NCI-H2227 (cell line): ENCODE measurements around the gene HDAC4.

Source experiments
- DNase-seq: peaks from one replicate; lab custom pipeline; 2025; ENCODE audit not compliant: unreplicated experiment; lab: John Stamatoyannopoulos, UW

The HDAC4 gene

DNA sequence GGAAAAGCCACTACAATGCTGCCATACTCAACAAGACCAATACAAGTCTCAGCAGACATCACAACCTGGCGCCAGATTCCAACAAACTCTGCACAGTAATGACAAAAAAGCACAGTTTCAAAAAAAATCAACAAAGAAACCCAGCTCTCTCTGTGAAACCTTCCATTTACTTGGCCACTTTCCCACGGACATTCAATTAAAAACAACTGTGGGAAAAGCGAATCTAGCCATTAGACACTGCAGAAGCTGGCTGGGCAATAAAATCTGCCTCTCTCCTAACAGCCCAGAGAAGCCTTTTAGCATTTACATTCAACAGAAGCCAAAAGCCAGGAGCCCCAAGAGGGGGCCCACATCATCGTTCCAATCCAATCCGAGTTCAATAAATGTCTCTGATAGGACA is 128.9 kb downstream of the HDAC4 start:
- no peak for DNase-seq

DNA sequence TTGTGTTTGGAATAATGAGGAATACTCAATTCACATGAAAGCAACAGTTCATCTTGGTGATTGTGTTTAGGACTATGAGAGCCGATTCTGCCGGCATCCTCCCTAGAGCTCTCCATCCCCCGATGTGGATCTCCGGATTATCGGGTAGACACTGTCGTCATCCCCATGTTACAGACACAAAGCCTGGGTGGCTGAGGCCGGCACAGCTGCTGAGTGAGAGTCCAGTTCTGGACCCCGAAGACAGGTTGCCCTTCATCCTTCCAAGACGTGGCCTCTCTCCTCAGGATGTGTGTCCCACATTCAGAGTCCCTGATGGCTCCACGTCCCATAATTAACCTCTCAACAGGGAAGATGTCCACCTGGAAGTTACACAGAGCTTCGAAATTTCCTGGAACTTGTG is 129.3 kb downstream of the HDAC4 start:
- DNase-seq = no peak

DNA sequence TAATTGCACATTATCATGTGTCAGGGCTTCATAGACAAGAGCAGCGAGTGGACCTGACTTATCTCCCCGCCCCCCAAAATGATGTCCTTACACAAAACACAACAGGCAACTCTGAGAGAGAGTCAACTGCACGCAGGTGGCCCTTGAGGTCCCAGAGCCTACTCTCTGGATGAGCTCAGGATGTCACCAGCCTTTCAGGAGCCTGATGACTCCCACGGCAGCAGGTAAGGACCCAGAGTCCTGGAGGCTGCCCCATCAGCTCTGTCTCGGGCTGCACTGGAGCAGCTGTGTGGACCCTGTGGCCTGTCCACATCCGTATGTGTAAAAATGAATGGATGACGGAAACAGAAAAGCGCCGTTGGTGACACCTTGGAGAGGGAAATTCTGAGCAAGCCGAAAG is 130.9 kb downstream of the HDAC4 start:
- no peak for DNase-seq

DNA sequence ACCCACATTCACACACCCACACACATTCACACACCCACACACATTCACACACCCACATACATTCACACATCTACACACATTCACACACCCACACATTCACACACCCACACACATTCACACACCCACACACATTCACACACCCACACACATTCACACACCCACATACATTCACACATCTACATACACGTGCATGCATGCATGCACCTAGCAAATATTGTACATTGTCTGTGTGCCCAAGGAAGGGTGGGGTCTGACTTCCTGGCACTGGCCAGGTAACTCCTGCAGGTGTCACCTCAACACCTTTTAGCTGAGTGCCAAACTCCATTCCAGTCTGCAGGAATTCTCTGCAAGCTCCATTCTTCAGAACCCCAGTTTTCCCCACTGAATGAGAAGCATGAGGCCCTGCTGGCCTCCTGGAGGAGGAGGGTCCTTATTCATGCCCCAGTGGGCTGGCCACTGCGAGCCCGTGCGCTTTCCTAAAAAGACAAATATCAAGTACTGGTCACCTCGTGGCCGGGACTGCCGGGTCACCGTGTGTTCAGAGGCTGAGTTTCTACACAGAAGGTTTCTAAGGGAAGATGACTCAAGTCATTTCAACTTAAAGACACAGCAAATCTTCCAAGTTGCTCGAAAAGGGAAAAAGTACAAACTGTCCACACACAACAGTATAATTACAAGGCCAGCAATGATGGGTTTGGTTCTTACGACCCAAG is 131.5 kb downstream of the HDAC4 start:
- DNase-seq = no peak

DNA sequence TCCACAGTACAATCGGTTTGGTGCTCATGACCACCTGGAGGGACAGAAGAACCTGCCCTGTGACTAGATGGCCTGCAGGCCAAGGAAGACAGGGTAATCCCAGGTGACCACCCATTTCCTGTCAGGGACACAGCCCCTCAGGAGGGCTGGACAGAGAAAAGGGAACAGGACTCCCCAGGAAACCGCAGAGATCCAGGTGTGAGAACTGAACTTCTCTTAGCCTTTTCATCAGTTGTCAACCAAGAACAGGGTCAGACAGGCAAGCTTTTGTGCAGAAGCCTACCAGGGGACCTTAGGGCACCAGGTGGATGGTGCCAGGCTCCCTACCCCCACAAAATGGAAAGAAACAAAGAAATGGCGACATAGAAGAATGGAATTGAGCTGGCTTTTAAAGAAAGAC is 132.3 kb downstream of the HDAC4 start:
- no peak for DNase-seq

DNA sequence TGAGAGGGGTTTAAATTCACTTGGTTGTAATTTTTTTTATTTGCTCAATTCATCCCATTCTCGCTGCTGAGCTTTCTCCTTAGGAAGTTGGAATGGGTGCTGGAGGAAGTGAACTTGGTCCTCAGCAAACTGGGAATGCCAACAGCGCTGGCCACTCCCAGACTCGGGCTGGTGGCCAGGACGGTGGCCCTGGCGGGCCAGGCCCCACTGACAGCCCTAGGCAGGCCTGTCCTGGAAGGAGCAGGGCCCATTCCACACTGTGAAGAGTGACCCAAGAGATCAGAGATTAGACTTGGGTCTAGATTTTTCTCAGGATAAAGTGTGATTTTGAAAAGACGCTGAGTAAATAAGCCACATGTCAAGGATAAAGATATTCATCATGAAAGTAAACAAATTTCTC is 132.7 kb downstream of the HDAC4 start:
- DNase-seq = no peak

DNA sequence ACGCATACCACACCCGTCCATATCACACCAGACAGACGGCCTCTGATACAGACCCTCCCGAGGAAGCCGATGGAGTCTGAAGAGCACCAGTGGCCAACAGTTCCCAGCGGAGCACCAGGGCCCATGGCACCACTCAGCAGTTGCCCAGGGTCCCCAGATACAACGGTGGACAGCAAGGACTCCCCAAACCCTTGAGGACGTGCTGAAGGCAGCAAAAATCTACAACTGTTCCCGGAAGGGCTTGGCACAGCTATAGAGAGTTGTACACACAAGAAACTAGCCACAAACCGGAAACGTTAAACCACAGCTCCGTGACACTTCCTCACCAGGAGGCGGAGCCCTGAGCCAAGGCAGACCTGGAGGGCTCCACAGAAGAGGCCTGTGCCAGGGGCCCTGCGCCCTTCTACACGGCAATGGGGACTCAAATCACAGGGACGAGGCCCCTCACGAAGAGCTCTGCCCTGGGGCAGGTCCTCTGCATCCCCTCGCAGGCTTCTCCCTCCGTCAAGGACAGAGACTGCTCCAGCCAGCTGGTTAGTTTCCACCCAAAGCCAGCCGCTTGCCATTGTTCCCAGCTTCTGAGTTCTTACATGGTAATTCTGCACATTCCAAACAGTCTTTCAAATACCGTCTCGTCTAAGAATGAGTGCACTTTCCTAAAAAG is 133.4 kb downstream of the HDAC4 start:
- no peak for DNase-seq

DNA sequence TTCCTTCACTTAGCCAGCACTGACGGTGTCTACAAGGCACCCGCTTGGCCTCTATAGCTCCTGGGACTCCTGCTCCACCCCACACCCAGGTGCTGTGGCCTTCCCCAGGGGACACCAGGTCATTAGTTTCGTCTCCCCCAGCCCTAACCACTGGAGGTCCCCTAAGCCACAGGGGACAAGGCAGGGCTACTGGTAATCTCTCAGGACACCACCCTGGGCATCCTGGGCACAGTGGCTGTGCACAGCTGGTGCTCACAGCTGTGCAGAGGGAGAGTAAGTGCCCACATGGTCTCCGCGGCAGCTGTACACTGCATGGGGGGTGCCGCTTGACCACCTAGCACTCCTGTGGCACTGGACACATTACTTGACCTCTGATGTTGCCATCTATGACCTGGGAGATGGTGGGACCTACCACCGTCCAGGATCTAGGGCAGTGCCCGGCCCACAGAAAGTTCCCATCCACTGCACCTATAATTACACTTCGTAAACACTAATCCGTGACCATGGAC is 134.0 kb downstream of the HDAC4 start:
- no peak for DNase-seq

DNA sequence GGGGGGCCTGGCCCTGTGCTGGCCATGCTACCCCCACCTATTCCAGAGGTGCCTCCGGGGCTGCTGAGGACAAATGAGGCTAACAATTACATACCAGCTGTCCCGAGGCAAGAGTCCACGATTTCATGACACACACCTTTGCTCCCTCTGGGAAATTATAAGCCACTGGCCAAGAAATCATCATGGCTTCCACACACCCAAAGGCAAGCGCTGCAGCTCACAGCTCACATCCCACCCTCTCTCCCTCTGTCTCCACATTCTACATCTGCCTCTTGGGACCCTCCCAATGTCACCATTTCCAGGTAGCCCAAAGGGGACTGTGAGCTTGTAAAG is 134.4 kb downstream of the HDAC4 start:
- no peak for DNase-seq

DNA sequence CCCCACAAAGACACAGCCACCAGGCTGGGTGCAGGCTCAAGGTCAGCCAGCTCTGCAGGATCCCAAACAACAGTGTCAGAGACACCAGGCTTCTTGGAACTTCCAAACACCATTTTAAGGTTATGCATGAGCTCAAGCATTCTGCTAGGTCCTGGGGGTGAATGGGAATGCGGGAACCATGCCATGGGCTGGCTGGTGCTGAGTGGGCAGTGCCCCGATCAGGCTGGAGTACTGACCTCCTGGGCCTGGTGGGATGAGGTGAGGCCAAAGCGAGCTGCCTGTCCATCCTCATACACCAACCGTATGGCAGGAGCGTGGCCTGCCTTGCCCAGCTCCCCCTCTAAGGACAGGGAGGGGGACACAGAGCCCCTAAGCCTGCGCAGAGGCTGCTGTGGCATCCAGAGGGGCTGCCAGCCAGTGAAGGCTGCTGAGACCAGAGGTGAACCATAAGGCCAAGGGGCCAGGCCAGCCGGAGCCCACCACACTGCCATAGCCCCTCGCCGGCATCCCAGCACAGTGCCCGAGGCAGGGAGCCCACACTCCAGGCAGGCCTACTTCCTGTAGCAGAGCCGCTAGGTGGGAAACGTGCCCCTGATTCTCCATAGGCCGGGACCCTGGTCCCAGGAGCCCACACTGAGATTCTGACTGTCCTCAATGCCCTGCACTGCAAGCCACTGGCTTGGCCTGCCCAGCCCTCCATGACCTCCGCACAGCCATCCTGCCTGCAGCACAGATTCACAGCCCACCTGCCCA is 135.0 kb downstream of the HDAC4 start:
- DNase-seq = no peak

DNA sequence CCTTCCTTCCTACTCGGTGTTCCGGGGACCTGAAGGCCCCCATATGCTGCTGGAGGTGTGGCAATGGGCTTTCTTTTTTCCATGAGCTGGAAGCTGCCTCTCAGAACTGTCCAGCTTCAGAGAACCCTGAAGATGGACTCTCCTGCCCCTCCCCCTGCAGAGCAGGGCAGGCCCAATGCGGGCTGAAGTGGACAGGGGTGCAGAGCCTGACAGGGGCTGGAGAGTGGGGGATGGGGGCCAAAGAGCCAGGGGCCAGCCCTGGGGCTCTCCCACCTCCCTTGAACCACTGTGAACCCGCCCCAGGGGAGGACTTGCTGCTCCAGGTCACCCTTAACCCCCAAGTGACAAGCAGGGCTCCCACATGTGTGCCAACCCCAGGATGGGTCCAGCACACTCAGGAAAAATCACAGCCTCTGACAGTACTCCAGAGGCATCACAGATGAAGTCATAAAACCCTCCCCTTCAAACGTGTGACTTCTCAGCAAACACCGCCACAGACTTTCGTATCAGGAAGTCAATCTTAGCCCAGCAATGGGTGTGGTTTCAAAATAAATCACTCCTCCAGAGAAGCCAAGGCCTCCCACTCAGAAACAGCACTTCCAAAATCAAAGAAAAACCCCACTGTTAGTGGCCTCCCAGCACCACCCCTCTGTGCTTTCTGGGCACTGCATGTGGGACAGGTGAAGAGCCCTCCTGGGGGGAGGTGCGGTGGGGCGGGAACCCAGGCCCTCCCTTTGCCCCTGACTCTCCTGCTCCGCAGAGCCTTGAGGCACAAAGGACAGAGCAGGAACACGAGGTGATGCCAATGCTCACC is 135.8 kb downstream of the HDAC4 start:
- DNase-seq = no peak

DNA sequence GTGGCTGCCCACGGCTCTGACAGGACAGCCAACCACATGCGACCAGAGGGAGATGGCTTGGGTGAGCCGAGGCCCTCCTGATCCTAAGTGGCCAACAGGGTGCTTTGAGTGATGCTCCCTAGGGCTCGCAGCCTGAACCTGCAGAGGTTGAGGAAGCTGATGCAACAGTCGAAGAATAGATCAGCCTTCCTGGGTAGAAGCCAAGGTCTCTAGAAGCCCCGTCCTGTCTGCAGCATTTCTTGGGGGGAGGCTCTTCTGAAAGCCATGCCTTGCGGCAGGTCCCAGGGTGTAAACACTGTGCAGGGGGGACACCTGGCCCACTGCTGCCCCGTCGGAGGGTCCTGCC is 136.4 kb downstream of the HDAC4 start:
- no peak for DNase-seq

DNA sequence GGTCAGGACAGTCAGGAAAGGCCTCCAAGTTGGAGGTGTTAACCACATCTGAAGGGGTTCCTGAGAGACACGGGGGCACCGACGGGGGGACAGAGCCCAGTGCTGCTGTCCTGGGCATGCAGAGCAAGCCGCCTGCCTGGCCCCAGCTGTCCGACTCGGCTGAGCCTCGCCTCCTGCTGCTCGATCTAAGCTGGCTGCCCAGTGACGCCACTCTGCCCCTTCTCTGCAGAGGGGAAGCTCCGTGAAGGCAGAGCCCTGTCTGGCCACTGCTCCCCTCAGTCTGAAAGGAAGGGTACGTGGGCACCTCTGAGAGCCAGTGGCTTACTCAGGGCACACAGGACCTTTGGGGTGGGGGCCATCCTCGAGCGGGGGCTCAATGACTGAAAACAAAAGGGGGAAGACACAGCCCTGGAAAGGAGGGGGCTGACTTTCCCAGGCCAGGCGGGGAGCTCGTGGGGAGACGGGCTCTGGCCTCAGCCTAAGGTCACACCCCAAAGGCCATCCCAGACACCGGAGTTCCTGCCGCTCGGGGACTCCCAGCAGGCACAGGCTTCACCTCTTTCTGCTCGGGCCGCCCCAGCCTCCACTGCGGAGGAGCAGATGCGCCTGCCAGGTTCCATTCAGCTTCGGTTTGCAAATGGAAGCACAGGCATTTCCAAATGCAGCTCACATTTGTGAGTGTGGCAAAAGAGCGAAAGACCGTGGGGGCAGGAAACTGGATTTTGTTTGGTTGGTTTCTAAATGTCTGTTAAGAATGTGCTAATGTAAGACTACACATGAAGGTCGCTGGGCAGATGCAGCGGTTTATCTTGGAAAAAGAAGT is 136.9 kb downstream of the HDAC4 start:
- DNase-seq = no peak

DNA sequence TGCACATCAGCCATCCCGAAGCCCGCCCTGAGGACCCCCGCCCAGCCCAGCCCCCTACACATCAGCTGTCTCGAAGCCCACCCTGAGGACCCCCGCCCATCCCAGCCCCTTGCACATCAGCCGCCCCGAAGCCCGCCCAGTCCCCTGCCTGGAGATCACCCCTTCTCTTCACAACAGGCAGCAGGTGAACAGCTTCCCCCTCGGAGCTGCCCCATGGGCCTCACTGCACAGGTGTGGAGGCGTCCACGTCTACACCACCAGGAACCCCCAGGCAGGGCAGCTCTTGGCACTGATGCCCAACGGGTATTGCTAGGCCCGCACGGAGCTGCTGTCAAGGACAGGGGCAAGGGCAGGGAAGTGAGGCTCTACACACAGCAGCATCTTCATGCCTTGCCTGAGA is 137.6 kb downstream of the HDAC4 start:
- no peak for DNase-seq

DNA sequence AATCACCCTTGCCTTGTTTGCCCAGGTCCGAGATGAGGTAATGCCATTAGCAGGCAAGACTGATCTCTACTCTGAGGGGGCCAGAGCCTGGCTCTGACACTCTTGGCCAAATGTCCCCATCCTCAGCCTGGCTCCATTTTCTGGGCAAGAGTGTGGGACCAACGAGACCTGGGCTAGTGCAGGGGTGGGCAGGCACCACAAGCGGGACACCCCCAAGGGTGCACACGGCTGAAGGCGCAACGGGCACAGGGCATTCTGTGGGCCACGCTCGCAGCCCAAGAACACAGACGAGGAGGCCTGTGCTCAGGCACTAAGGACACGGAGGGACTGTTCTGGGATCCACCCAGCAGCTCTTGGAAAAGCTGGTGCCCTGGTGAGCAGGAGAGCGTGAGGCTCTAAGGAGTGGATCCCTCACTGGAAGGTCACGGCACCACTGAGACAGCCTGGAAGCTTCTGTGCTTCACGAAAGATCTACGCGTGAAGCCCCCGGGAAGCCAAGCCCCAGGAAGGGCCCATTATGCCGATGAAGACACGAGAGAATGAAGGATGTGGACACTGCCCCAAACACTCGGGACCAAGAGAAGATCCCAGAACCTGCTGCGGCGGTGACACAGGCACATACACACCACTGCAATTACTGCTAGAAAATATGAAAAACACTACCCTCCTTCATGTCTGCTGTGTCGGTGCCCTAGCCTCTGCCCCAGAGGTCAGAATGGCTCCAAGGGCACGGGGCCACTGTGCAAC is 138.2 kb downstream of the HDAC4 start:
- DNase-seq = no peak

DNA sequence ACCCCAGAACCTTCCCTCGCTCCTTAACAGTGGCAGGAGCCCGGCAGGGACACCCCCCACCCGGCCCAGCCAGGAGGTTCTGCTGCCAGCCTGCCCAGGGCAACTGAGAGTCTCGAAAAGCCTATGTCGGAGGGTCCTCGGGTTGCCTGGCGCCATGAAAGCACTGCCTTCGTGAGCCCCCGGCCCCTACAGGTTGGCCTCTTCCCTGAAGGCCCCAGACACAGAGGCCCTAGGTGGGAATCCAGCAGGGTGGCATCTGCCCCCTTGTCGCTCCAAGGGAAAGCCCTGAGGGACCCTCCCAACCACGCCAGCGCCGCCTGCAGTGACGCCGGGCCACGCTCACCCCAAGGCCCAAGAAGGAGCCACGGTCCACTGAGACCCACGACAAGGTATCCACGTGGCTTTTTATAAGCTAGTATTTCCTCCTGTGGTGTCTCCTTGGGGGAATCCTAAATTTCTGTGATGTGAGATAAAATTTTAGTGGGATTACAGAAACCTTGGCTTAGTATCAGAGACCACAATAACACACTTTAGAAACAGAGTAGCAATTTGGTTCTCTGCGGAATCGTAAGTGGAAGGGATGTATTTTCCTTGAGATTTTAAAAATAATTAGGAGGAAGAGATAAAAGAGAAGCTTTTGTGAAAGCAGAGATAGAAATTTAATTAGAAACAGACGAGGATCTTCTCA is 138.9 kb downstream of the HDAC4 start:
- no peak for DNase-seq

DNA sequence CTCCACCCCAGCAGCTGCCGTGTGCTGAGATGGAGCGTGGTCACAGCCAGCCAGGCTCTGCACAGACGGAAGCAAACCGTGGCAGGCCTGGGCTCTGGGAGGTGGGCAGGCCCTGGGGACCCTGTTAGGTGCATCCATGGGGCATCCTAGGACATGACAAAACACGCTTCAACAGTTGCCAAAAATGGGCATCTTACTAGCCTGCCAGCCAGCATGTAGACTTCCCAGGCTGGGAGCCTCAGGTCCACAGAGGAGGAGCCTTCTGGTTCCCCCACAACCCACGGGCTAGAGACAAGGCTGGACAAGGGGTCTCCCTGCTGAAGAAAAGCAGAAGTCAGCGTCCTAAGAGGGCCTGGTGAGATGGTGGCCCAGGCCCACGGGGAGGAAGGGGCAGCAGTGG is 139.5 kb downstream of the HDAC4 start:
- no peak for DNase-seq

DNA sequence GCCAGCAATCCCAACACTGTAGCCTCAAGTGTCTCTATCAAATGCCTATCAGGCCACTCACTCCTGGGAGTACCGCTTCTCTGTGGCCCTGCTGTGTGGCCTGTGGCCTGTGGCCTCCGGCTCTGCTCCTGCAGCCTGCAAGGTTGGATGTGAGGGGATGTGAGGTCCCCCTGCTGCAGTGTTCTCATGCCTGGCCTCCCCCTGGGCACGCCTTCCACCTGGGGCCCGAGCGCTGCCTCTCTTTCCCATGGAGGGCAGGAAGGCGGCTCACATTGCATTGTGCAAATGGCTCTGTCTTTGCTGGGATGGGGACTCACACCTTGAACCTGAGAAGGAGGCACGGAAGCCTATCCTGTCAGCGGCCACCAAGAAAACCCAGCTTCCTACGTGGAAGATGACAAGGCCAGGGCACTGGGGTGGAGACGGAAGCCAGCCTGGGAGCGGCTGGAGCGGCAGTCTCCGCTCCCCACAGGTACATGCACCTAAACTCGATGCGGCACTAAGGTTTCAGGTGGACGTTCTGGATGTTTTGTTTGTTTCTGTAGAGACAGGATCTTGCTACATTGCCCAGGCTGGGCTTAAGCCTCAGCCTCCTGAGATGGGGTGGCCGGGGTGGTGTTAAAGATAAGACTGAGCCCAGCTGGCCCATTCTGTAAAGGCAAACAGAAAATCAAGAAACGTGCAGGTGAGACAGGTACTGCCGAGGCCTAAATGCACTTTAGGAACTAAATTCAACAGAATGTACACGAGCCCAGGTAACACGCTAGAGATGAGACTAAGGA is 140.1 kb downstream of the HDAC4 start:
- DNase-seq = no peak
